Smooth muscle cell of bladder (primary cell): Measurements from ENCODE around the gene DSG3. TPM values are rescaled to one million over a fixed set of nuclear protein-coding genes. Genes with fewer than 3 reads are reported as not detected.

ENCODE experiments used
- total RNA-seq: library from RNA; depleted of rRNA; stranded (reverse); fragments of >200 nt; gene quantifications from 2 replicates; pipeline ENCODE4 v1.2.3, GENCODE V29; 2014

Gene DSG3
- under 0.01 and 0.28 TPM in 2 replicates for total RNA-seq

GRCh38 chr18:31447530-31448191 is at the start of gene DSG3:
Gene DSG3, plus strand, starts transcription at chr18:31447741. Its CDS starts 137 bp downstream, at chr18:31447878.

GRCh38 chr18:31497836-31498573 is 50.5 kb downstream of the DSG3 start, which contains the start of gene DSG2:
Gene DSG2, plus strand, starts transcription at chr18:31498177. Its CDS starts 75 bp downstream, at chr18:31498252.

Other genes starting within 250 kb of the DSG3 start
- gene DSG1, start 129.6 kb upstream of the DSG3 start, total RNA-seq, result not detected in 2 replicates
- not detected in 2 replicates for gene DSG4, start 71.0 kb upstream of the DSG3 start, total RNA-seq
- 2.3 and 23.3 TPM in 2 replicates for gene DSG2, start 50.4 kb downstream of the DSG3 start, total RNA-seq
- gene TTR, start 144.1 kb downstream of the DSG3 start, total RNA-seq, result not detected in 2 replicates
- gene B4GALT6, start 236.8 kb downstream of the DSG3 start, total RNA-seq, result 1.4 and 2.5 TPM in 2 replicates